BJ (cell line): ENCODE measurements around the gene DALRD3. TPM values are rescaled to one million over a fixed set of nuclear protein-coding genes. Genes with fewer than 3 reads are reported as not detected.
"Not testable (repeated sequence)": the region's sequence is repeated elsewhere in the genome, so short reads cannot be mapped to it uniquely, and the experiment has no call there.

Experiments
- CTCF ChIA-PET: fragments of 350-600 bp; formaldehyde crosslinking; extraction: SDS; loops from one replicate; lab custom pipeline; 2021; ENCODE audit warnings: antibody characterized with exemption, inconsistent platforms; lab: Yijun Ruan, JAX
- POLR2A ChIA-PET: fragments of 300-600 bp; sonication (Branson Sonifier 250); formaldehyde crosslinking; extraction: SDS; loops from one replicate; lab custom pipeline; 2021; ENCODE audit warnings: antibody characterized with exemption; lab: Charles Lee
- DNase-seq: peaks from one replicate; pipeline ENCODE4 v3.0.0-alpha.2; 2011; ENCODE audit warnings: low read depth
- H3K27me3 ChIP-seq: 2 replicates; pipeline ENCODE4 v1.6.0; 2011; ENCODE audit warnings: low read length; ENCODE audit not compliant: control insufficient read depth, insufficient read depth
- H3K36me3 ChIP-seq: 2 replicates; pipeline ENCODE4 v1.5.1; 2011; ENCODE audit warnings: low read length; ENCODE audit not compliant: control insufficient read depth, insufficient read depth
- H3K4me3 ChIP-seq: 2 replicates; pipeline ENCODE4 v1.5.1; 2011; ENCODE audit warnings: low read depth, mild to moderate bottlenecking, control low read depth, low read length
- CTCF ChIP-seq: IDR thresholded peaks from 2 replicates; pipeline ENCODE4 v1.5.1; 2011; ENCODE audit warnings: low read depth, mild to moderate bottlenecking, control low read depth, inconsistent platforms, low read length, moderate library complexity; ENCODE audit not compliant: insufficient read depth
- polyA plus RNA-seq: library from polyadenylated mRNA; depleted of rRNA; stranded (reverse); fragments of >200 nt; gene quantifications from 2 replicates; pipeline ENCODE4 v1.2.3, GENCODE V29; 2011

DALRD3 gene
- polyA plus RNA-seq, 1 experiment: 59.6 TPM

GRCh38 chr3:49012441-49013017 lies 5.9 kb downstream of the DALRD3 start:
- Histone ChIP-seq H3K4me3 (no peak overlapping the region), H3K27me3 (no peaks in the 10 kb centered on the region), H3K36me3 (peaks cover 42% of the 10 kb centered on the region)
- CTCF ChIA-PET: interaction anchor here (0.6 to 3.3 kb wide), 4 partner anchors 9 to 262 kb away, joined by 4 to 21 read pairs (median 5); partner anchors contain the start of gene NDUFAF3
- POLR2A ChIA-PET: no interaction called here
- DNase-seq: no peak
- TF ChIP-seq CTCF: no peak

GRCh38 chr3:49009396-49009795 lies 9.0 kb downstream of the DALRD3 start:
- ChIA-PET POLR2A (interaction anchor here (1.0 kb wide), 1 partner anchor 12 kb away, joined by 3 read pairs; the partner anchor contains the start of gene NDUFAF3), CTCF (interaction anchor here (0.6 to 6.2 kb wide), 5 partner anchors 8 to 271 kb away, joined by 3 to 46 read pairs (median 13); partner anchors contain the start of genes DALRD3, NDUFAF3 and P4HTM)
- H3K4me3 ChIP-seq: no peak overlapping the region
- DNase-seq: no peak
- no peaks in the 10 kb centered on the region for H3K27me3 ChIP-seq
- TF ChIP-seq CTCF: no peak
- peaks cover 26% of the 10 kb centered on the region for H3K36me3 ChIP-seq

GRCh38 chr3:49008627-49009026 lies 9.8 kb downstream of the DALRD3 start:
- not testable (repeated sequence) for H3K27me3 ChIP-seq, DNase-seq
- ChIA-PET CTCF (interaction anchor here (2.9 to 6.2 kb wide), 3 partner anchors 8 to 19 kb away, joined by 13 to 46 read pairs (median 30); partner anchors contain the start of genes NDUFAF3 and P4HTM), POLR2A (interaction anchor here (1.0 kb wide), 1 partner anchor 13 kb away, joined by 3 read pairs; the partner anchor contains the start of gene NDUFAF3)
- Histone ChIP-seq H3K36me3 (peaks cover 24% of the 10 kb centered on the region), H3K4me3 (peak overlapping the region; percentile 96)

GRCh38 chr3:49007771-49008528 lies 10.4 kb downstream of the DALRD3 start:
- POLR2A ChIA-PET: interaction anchor here (0.6 to 1.5 kb wide), 9 partner anchors 10 to 663 kb away, joined by 3 to 9 read pairs (median 5); partner anchors contain the start of genes DALRD3, IMPDH2, NDUFAF3 and P4HTM
- TF ChIP-seq CTCF: no peak
- H3K27me3 ChIP-seq: no peaks in the 10 kb centered on the region
- peak overlapping the region; percentile 96 for H3K4me3 ChIP-seq
- CTCF ChIA-PET: interaction anchor here (0.9 to 6.2 kb wide), 6 partner anchors 9 to 89 kb away, joined by 3 to 46 read pairs (median 8); partner anchors contain the start of genes ARIH2, DALRD3, NDUFAF3 and P4HTM
- DNase-seq: no peak
- peaks cover 17% of the 10 kb centered on the region for H3K36me3 ChIP-seq

- Histone ChIP-seq H3K36me3 (peaks cover 10% of the 10 kb centered on the region), H3K27me3 (no peaks in the 10 kb centered on the region), H3K4me3 (peak within 1 kb of the TSS; percentile 96)
- ChIA-PET CTCF (interaction anchor here (0.7 to 6.2 kb wide), 9 partner anchors 10 to 558 kb away, joined by 3 to 46 read pairs (median 4); partner anchors contain the start of genes ARIH2, DALRD3, NDUFAF3 and P4HTM), POLR2A (interaction anchor here (0.5 to 1.5 kb wide), 10 partner anchors 13 to 664 kb away, joined by 3 to 19 read pairs (median 7); partner anchors contain the start of genes IMPDH2, NDUFAF3, P4HTM and SLC25A20)
- peak; percentile 50 for TF ChIP-seq CTCF
- DNase-seq: peak; percentile 84
Observed at GRCh38 chr3:49007068-49007770, 11.2 kb downstream of the DALRD3 start, which contains the start of gene WDR6. TSS of gene WDR6 (plus strand) at chr3:49007391. CDS start at chr3:49007432, 41 bp downstream.
